NCI-H187 (cell line): ENCODE results near the gene RHCG.

Experiments used
- DNase-seq, 2 experiments: peaks; one replicate each; lab custom pipeline; 2025; lab: John Stamatoyannopoulos, UW

The RHCG gene

GRCh38 chr15:89502867-89503595 is 6.6 kb upstream of the RHCG start:
- no peak for DNase-seq

DNA sequence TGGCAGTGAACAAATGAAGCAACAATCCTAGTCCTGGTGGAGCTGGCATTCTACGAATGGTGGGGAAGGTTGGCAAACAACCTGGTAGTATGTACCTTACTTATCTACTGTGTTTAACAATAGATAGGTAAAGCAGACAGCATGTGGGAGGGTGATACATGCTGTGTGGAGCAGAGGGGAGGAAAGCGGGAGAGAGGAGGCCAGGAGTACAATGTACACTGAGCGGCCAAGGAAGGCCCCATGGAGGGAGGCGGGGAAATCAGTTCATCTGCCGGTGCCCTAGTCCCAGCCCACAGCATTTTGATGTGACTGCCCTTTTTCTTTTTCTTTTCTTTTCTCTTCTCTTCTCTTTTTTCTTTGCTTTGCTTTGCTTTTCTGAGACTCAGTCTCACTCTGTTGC is 5.3 kb upstream of the RHCG start:
- no peak for DNase-seq

DNA sequence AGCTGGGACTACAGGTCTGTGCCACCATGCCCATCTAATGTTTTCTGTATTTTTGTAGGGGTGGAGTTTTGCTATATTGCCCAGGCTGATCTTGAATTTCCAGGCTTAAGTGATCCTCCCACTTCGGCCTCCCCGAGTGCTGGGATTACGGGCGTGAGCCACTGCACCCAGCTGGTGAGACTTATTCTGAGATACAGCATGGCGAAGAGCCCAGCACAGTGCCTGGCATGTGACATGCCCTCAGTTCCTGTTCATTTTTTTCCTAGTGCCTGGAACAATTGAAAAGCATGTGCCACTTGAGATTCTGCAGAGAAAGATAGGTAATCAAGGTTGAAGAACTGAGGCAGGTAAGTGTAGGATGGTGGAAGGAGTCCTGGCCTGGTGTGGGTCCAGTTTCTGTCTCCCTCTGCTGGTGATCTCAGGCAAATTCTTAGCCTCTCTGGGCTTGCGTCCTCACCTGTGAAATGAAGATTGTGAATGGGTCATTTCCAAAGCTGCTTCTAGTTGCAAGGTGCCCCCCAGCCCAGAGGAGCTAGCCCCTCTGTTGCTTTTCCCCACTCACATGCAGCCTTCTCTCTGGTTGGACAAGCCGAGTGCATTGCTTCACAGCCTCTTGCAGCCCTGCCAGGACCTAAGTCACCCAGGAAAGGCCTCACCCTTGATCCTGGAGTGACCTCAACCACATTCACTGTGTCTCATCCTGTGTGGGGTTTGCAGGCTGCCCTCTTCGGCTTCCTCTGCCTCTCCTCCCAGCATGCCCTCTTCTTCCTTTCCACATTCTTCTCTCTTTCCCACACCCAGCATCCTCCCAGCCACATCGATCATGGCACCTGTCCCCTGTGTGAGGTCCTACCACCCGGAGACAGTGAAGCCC is 4.3 kb upstream of the RHCG start:
- no peak for DNase-seq

DNA sequence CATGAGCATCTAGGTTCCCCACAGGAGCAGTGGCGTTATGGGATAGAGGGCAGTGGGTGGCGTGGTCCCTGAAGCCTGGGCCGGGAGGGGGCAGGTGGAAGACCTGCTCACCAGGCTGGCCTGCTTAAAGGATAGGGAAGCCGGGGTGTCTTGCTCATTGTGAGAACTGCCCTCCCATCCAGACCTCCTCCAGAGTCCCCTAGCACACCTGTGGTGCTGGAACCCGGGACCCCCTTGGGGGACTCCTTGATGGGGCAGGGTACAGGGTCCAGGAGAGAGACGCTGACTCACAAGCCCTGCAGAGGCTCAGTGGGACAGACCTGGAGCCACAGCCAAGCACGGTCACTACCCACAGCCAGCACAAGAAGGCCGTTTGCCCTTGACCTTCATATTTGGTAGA is 2.8 kb upstream of the RHCG start:
- no peak for DNase-seq

GRCh38 chr15:89498574-89498906 is 2.2 kb upstream of the RHCG start:
- no peak for DNase-seq

DNA sequence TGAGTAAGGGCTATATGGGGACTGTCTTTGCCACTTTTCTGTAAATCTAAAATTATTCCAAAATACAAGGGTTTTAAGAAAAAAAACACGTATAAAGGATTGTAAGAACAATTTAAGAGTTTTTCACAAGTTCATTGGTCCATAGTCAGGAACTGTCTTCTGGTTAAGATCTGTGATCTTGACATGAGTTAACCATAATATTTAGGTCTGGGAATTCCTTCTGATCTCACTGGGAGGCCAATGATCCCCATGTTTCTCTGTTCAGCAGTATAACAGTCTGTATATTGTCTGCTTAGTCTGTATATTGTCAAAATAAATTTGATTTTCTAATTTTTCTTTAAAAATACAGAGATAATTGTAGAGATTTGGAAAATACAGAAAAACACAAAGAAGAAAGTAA is 848 bp upstream of the RHCG start:
- DNase-seq: no peak

DNA sequence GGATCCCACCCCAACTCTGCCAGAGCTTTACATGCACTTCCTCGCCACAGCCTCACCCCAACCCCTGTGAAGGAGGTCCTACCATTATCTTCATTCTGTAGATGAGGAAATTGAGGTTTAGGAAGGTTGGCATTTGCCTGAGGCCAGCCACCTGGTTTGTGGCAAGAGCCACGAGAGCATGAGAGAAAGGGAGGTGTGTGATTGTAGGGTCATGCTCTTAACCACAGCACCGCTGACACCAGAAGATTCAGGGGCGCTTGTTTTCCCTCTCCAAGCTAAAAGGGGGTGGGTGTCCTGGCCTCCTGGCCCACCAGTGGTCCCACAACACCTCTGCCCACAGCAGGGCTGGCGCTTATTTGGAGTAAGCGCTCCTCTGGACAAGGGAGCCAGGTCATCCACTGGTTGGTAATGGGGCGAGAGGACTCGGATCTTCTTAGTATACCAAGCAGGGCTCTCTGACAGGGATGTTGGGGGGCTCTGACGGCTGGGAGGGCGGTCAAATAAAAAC is 691 bp downstream of the RHCG start:
- DNase-seq: no peak

- DNase-seq: no peak
These were observed 1.3 kb downstream of the RHCG start for GRCh38 chr15:89494941-89495637.

GRCh38 chr15:89494031-89494430 is 2.4 kb downstream of the RHCG start:
- no peak for DNase-seq

DNA sequence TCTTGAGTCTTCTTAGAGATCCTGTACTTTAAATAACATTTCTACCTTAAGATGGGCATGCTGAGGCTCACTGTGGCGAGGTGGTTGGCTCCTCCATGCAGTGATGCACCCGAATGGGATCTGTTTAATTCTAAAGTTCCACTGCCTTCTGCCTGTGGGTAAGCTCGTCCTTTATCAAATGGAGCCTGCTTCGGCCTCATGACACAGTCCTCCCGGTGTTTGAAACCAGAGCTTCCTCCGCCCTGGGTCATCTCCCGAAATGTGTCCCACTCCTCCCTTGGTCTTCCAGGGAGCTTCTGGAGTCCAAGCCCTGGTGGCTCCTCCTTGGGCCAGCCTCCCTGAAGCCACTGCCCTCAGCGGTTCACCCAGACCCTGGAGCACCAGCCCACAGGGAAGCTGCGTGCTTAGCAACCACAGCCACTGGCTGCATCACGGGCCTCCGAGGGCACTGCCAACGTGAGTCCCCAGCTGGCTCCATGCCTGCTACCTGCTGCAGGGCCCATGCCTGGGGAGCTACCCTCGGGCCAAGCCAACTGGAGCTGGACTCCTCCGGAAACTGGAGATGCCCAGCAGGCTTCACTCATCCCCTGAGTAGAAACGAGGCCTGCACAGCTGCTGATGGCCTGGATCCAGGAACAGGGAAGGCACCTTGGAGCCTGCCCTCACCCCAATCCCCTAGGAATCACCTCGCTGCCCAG is 3.3 kb downstream of the RHCG start:
- no peak for DNase-seq

DNA sequence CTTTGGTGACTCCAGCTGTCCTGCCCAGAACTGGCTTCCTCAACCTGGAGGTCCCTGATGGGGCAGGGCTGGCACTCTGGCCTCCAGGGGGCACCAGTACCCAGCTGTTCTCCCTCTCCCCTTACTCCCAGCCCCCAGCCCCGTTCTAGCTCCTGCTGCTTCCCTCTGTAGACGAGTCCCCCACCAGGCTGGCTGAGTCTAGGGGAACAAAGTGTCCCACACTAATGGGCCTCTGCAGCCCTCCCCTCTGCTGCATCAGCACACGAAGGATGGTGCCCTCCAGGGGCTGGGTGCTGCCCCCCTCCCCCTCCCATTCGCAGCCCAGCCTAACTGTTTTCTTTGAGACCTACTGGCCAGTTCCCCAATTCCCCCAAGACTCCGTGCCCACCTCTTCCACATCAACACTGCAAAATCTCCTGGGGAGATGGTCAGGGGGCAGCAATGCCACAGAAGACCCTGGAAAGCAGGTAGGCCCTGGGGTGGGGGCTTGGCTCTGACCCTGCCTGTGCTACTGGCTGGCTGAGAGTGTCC is 4.2 kb downstream of the RHCG start:
- no peak for DNase-seq

DNA sequence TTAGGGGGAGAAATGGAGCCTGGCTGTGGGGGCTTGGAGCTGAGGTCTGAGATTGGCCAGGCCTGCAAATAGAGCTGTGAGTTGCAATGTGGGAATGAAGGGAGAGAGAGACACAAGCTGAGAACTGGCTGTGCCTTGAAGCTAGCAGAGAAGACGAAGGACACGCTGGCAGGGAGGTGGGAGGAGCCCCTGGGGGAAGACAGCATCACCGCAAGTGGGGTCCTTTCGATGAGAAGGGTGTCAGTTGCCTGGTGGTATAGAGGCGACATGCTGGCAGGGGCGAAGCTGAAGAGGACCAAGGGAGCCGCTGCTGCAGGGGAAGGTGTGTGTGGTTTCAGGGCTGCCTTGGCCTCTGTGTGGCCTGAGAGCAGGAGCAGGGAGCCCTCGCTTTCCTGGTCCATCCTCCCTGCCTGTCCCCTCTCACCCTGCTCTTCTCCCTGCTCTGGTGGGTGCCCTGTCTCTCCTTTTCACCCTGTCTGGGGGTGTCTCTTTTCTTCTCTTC is 5.5 kb downstream of the RHCG start:
- no peak for DNase-seq

- DNase-seq: no peak
These were observed 6.1 kb downstream of the RHCG start for GRCh38 chr15:89490081-89490813.

- DNase-seq: no peak
These were observed 7.0 kb downstream of the RHCG start for GRCh38 chr15:89489376-89489775.

DNA sequence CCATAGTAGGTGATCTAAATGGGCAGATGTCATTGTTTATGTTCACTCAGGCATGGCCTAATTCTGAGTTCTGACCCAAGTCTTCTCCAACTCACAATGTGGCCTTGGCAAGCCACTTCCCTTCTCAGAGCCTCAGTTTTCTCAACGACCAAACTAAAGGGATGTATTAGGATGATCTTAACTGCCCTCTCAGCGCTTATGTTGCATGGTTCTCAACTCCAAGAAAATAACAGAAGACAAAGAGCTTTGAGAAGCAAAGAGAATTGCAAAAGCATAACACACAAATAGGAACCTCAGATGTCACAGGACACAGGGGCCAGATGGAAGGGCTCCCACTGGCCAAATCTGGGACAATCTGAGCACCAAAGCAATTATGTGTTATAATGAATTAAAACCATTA is 8.6 kb downstream of the RHCG start:
- DNase-seq: no peak

DNA sequence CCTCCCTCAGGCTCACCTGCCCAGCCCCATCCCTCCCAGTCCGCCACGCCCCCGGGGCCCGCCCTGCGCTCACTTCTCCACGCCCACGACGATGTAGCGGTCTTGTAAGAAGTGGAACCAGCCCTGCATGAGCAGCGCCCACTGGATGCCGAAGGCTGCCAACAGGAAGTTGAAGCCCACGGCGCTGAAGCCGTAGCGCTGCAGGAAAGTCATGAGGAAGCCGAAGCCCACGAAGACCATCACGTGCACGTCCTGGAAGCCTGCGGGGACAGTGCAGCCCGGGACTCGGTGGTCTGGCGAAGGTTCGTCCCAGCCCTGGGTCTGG is 9.7 kb downstream of the RHCG start:
- no peak for DNase-seq

DNA sequence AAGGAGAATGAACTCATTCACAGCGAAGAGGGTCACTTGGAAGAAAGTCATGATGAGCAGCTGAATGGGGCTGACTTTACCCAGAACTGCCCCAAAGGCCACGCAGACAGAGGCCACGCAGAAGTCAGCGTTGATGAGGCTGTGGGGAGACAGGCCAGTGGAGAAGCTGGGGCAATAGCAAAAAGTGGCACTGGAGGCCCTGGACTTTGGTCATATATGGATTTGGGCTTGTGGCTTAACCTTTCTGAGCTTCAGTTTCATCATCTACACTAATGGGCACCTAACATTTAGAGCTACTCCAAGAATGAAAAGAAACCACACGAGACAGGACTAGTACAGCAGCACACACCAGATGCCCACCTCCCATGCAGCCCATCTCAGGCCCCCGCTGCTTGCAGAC is 13.3 kb downstream of the RHCG start:
- DNase-seq: no peak

GRCh38 chr15:89482139-89482538 is 14.2 kb downstream of the RHCG start:
- no peak for DNase-seq

- DNase-seq: no peak
These were observed 15.9 kb downstream of the RHCG start for GRCh38 chr15:89480505-89480904.

DNA sequence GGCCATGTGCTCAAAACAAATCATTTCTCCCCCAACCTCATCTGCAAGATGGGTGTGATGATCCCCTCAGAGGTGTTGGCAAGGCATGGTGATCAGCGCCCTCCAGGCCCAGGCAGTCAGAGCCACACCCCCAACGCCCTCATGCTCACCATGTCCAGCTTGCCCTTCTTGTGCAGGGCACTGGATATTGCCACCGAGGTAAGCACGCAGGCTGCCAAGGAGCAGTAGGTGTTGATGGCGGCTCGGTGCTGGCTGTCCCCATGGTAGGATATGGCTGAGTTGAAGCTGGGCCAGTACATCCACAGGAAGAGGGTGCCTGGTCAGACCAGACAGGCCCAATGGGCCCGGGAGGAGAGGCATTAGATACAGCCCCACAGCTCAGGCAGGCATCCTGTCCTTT is 17.2 kb downstream of the RHCG start:
- no peak for DNase-seq
